Sigmoid colon (tissue), 4 donors: ENCODE measurements around the gene GCSAM.

Source experiments
- EP300 ChIP-seq, 4 donors: sonication (generic); formaldehyde crosslinking; IDR thresholded peaks; one replicate each; pipeline ENCODE4 v1.6.1; 2017; ENCODE audit warnings: antibody characterized with exemption in 4 of 4
- POLR2A ChIP-seq, 2 donors: fragments of 450-650 bp; IDR thresholded peaks; one replicate each; pipeline ENCODE4 v1.6.1; 2016; ENCODE audit warnings: antibody characterized with exemption in 2 of 2, mild to moderate bottlenecking in 2 of 2, moderate library complexity in 2 of 2
- POLR2AphosphoS5 ChIP-seq, 4 donors: sonication (generic); formaldehyde crosslinking; IDR thresholded peaks; one replicate each; pipeline ENCODE4 v1.6.1; 2017; ENCODE audit warnings: antibody characterized with exemption in 4 of 4
- TF ChIP-seq, protein P1 (sequence below), 4 experiments: fragments of 450-650 bp in 3 of 4; fragments of 200-600 bp in 1 of 4; IDR thresholded peaks; one replicate each; pipeline ENCODE4 v1.5.1; 2016 to 2019; ENCODE audit warnings: antibody characterized with exemption in 4 of 4, mild to moderate bottlenecking in 3 of 4, moderate library complexity in 2 of 4

- TF ChIP-seq, protein P1, sequence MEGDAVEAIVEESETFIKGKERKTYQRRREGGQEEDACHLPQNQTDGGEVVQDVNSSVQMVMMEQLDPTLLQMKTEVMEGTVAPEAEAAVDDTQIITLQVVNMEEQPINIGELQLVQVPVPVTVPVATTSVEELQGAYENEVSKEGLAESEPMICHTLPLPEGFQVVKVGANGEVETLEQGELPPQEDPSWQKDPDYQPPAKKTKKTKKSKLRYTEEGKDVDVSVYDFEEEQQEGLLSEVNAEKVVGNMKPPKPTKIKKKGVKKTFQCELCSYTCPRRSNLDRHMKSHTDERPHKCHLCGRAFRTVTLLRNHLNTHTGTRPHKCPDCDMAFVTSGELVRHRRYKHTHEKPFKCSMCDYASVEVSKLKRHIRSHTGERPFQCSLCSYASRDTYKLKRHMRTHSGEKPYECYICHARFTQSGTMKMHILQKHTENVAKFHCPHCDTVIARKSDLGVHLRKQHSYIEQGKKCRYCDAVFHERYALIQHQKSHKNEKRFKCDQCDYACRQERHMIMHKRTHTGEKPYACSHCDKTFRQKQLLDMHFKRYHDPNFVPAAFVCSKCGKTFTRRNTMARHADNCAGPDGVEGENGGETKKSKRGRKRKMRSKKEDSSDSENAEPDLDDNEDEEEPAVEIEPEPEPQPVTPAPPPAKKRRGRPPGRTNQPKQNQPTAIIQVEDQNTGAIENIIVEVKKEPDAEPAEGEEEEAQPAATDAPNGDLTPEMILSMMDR (IDR thresholded peaks at IDR 0.05), result no peak
- TF ChIP-seq POLR2A (IDR thresholded peaks at IDR 0.05) (no peak), POLR2AphosphoS5 (IDR thresholded peaks at IDR 0.05) (no peak), EP300 (IDR thresholded peaks at IDR 0.05) (no peak)
Observed at GRCh38 chr3:112127522-112128494, 5.2 kb downstream of the GCSAM start.
